ENCODE measurements around the gene ALPL. TPM values are rescaled to one million over a fixed set of nuclear protein-coding genes. Genes with fewer than 3 reads are reported as not detected.

The ALPL gene
- total RNA-seq, 1 experiment from 2014 or later, result 0.73 TPM

DNA sequence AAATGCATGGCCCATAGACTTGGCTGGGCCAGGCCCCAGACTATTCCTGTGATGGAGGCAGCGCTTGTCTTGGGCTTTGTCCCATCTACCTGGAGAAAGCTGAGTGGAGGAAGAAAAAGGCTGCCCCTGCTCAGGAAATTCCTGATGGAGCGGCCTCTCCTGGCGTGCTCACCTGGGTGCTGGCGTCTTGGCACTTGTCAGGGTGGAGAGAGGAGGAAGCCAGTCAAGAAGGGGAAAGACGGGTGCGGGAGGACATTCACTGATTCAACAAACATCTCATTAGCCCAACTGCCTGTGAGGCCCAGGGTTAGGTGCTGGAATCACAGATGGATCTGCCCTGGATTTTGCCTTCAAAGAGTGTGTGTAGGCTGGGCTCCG is 16.1 kb downstream of the ALPL start:
- DNase-seq, result no peak
- no peaks in the 10 kb centered on the region for H3K36me3 ChIP-seq (ENCODE audit: low read depth, low read length)
- intact Hi-C loops (cut with micrococcal nuclease), result no loop called here
- POLR2A ChIA-PET (ENCODE audit: unreplicated experiment), result no interaction called here
- no peaks in the 10 kb centered on the region for H4K20me1 ChIP-seq (ENCODE audit: low read length)
- H3K4me2 ChIP-seq (ENCODE audit: low read length), result no peak overlapping the region
- ATAC-seq, result no peak
- no peak overlapping the region for H3K4me3 ChIP-seq (ENCODE audit: low read length)
- no peak overlapping the region for H2AFZ ChIP-seq (ENCODE audit: low read length)
- no peak overlapping the region for H3K27ac ChIP-seq (ENCODE audit: low read length)
- H3K4me1 ChIP-seq (ENCODE audit: insufficient read depth, low read length), result no peaks in the 10 kb centered on the region
- H3K79me2 ChIP-seq (ENCODE audit: low read length), result no peaks in the 10 kb centered on the region
- no peaks in the 10 kb centered on the region for H3F3A ChIP-seq (ENCODE audit: low read length, unreplicated experiment)
- BruUV-seq (replicated peaks), result no TSS peak
- TF ChIP-seq EZH2phosphoT487 (IDR thresholded peaks at IDR 0.05; ENCODE audit: borderline replicate concordance, low read length), result no peak
- H3K9me3 ChIP-seq (ENCODE audit: low read length), result no peaks in the 10 kb centered on the region
- H3K9ac ChIP-seq (ENCODE audit: low read length), result no peak overlapping the region
- no peaks in the 10 kb centered on the region for H3K9me2 ChIP-seq (replicated peaks; ENCODE audit: low read length)
- H3K27me3 ChIP-seq (ENCODE audit: low read length), result peaks cover 13% of the 10 kb centered on the region; the same call in 1 of the 2 replicates
- CTCF ChIA-PET, result no interaction called here

DNA sequence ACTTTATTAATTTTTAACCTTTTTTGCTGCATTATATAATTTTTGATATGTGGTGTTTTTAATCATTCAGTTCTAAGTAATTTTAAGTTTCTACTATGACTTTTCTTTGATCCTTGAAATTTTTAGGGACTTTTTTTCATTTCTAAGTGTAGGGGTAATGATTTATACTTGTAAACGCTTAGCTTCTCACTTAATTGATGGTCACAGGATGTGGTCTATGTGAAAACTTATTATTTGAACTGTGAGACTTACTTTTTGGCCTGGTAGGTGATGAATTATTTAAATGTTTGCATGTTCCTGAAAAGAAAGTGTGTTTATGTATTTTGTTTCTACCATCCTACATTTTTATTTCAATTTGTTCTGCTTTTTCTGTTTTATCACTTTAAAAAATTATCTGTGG is 17.2 kb downstream of the ALPL start:
- ChIA-PET POLR2A (ENCODE audit: unreplicated experiment) (no interaction called here), CTCF (no interaction called here)

DNA sequence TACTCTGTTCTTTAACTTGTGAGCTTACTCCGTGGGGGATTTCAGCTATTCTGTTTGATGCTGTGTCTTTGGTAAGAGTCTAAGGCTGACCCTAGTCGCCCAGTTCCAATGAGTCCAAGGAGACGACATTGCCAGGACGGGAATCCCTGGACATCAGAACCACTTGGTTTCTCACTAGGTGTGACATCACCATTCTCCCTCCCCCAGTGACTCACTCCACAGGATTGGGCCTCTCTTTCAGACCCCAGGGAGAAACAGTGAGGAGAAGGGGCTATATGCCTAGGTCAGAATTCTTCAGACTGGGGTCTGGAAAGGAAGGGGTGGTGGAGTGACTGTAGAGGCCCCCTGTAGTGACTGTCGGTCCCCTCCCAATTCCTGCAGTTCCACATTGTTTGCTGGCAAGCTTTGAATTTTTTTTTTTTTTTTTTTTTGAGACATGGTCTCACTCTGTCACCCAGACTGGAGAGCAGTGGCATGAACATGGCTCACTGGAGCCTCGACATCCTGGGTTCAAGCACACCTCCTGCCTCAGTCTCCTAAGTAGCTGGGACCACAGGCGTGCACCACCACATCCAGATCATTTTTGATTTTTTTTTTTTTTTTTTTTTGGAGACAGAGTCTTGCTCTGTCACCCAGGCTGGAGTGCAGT is 21.3 kb downstream of the ALPL start:
- CTCF ChIA-PET, result interaction anchor here (0.6 kb wide), 1 partner anchor 17 kb away, joined by 3 read pairs; no protein-coding TSS in a partner anchor
- Histone ChIP-seq H3K79me2 (ENCODE audit: low read length) (no peaks in the 10 kb centered on the region), H3K4me1 (ENCODE audit: insufficient read depth, low read length) (no peaks in the 10 kb centered on the region), H2AFZ (ENCODE audit: low read length) (no peak overlapping the region), H3K36me3 (ENCODE audit: low read depth, low read length) (no peaks in the 10 kb centered on the region), H3K9ac (ENCODE audit: low read length) (no peak overlapping the region), H3K9me3 (ENCODE audit: low read length) (no peaks in the 10 kb centered on the region), H3K27ac (ENCODE audit: low read length) (no peak overlapping the region), H3K9me2 (replicated peaks; ENCODE audit: low read length) (no peaks in the 10 kb centered on the region), H3K4me3 (ENCODE audit: low read length) (no peak overlapping the region), H3F3A (ENCODE audit: low read length, unreplicated experiment) (no peaks in the 10 kb centered on the region), H3K27me3 (ENCODE audit: low read length) (peaks cover 20% of the 10 kb centered on the region), H3K4me2 (ENCODE audit: low read length) (no peak overlapping the region), H4K20me1 (ENCODE audit: low read length) (no peaks in the 10 kb centered on the region)
- POLR2A ChIA-PET (ENCODE audit: unreplicated experiment), result no interaction called here
- TF ChIP-seq, protein P1, sequence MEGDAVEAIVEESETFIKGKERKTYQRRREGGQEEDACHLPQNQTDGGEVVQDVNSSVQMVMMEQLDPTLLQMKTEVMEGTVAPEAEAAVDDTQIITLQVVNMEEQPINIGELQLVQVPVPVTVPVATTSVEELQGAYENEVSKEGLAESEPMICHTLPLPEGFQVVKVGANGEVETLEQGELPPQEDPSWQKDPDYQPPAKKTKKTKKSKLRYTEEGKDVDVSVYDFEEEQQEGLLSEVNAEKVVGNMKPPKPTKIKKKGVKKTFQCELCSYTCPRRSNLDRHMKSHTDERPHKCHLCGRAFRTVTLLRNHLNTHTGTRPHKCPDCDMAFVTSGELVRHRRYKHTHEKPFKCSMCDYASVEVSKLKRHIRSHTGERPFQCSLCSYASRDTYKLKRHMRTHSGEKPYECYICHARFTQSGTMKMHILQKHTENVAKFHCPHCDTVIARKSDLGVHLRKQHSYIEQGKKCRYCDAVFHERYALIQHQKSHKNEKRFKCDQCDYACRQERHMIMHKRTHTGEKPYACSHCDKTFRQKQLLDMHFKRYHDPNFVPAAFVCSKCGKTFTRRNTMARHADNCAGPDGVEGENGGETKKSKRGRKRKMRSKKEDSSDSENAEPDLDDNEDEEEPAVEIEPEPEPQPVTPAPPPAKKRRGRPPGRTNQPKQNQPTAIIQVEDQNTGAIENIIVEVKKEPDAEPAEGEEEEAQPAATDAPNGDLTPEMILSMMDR (conservative IDR thresholded peaks at IDR 0.05; ENCODE audit: low read depth, low read length), result no peak
- TF ChIP-seq EZH2phosphoT487 (IDR thresholded peaks at IDR 0.05; ENCODE audit: borderline replicate concordance, low read length) (no peak), EZH2 (IDR thresholded peaks at IDR 0.05; ENCODE audit: low read length, unreplicated experiment) (no peak)
- no peak for DNase-seq
- ATAC-seq, result no peak
- BruUV-seq (replicated peaks), result no TSS peak
- intact Hi-C loops (cut with micrococcal nuclease), result no loop called here

More for the DNA sequence above, 17.2 kb downstream of the ALPL start:
- Histone ChIP-seq H2AFZ (ENCODE audit: low read length) (no peak overlapping the region), H3K27ac (ENCODE audit: low read length) (no peak overlapping the region), H3K36me3 (ENCODE audit: low read depth, low read length) (no peaks in the 10 kb centered on the region), H3K9me2 (replicated peaks; ENCODE audit: low read length) (no peaks in the 10 kb centered on the region), H3K9ac (ENCODE audit: low read length) (no peak overlapping the region), H4K20me1 (ENCODE audit: low read length) (no peaks in the 10 kb centered on the region), H3K79me2 (ENCODE audit: low read length) (no peaks in the 10 kb centered on the region), H3F3A (ENCODE audit: low read length, unreplicated experiment) (no peaks in the 10 kb centered on the region), H3K4me3 (ENCODE audit: low read length) (no peak overlapping the region), H3K4me1 (ENCODE audit: insufficient read depth, low read length) (no peaks in the 10 kb centered on the region), H3K4me2 (ENCODE audit: low read length) (no peak overlapping the region), H3K27me3 (ENCODE audit: low read length) (peaks cover 19% of the 10 kb centered on the region), H3K9me3 (ENCODE audit: low read length) (no peaks in the 10 kb centered on the region)
- TF ChIP-seq, protein P1 (conservative IDR thresholded peaks at IDR 0.05; ENCODE audit: low read depth, low read length), result no peak
- no peak for TF ChIP-seq EZH2 (IDR thresholded peaks at IDR 0.05; ENCODE audit: low read length, unreplicated experiment)
- no peak for TF ChIP-seq EZH2phosphoT487 (IDR thresholded peaks at IDR 0.05; ENCODE audit: borderline replicate concordance, low read length)
- ATAC-seq (no peak), DNase-seq (no peak)
- no TSS peak for BruUV-seq (replicated peaks)
- intact Hi-C loops (cut with micrococcal nuclease), result no loop called here

All from PC-3 (cell line).